ENCODE measurements around the gene INO80B. TPM values are rescaled to one million over a fixed set of nuclear protein-coding genes. Genes with fewer than 3 reads are reported as not detected.
A peak's percentile ranks its signal among the peaks of the same experiment; 100 is the strongest.

The INO80B gene
- total RNA-seq, 6 donors from 2014 or later, result 12.6 to 85.9 (median 32.5) TPM

GRCh38 chr2:74472086-74472944 is 17.4 kb downstream of the INO80B start, which contains the start of gene MRPL53:
MRPL53 (minus strand) TSS chr2:74472680; CDS start chr2:74472660, 20 bp downstream.
- Histone ChIP-seq H3K4me3 (peak within 1 kb of the TSS; percentile 62 to 80 (median 74)), H3K27ac (peak within 1 kb of the TSS; percentile 86 to 93 (median 90)), H3K4me1 (peaks cover 21 to 30% (median 27%) of the 10 kb centered on the region in 4 donors), H3K27me3 (no peaks in the 10 kb centered on the region), H3K36me3 (peaks cover 0 to 21% (median 12%) of the 10 kb centered on the region in 4 donors), H3K9me3 (no peaks in the 10 kb centered on the region)
- ATAC-seq (ENCODE audit: low FRiP score in 2 of 2) (peak; percentile 95 to 99), DNase-seq (peak; percentile 94 to 96)
- TF ChIP-seq POLR2A (IDR thresholded peaks at IDR 0.05) (peak in 3 of 4 donors; percentile 50 to 93 (median 68)), POLR2AphosphoS5 (IDR thresholded peaks at IDR 0.05) (peak; percentile 95 to 99), EP300 (IDR thresholded peaks at IDR 0.05) (peak in 1 of 4 donors; percentile 65), CTCF (IDR thresholded peaks at IDR 0.05) (peak in 1 of 6 experiments; percentile 7)
- 1% methylated on average over 56 to 58 of the region's 66 CpGs for WGBS, 2 donors

- peak overlapping the region; percentile 86 to 93 (median 90) for H3K27ac ChIP-seq
- TF ChIP-seq EP300 (IDR thresholded peaks at IDR 0.05), result no peak
- no peak for TF ChIP-seq POLR2A (IDR thresholded peaks at IDR 0.05)
- no peak for TF ChIP-seq CTCF (IDR thresholded peaks at IDR 0.05)
- no peak for TF ChIP-seq POLR2AphosphoS5 (IDR thresholded peaks at IDR 0.05)
- peak overlapping the region; percentile 62 to 80 (median 74) for H3K4me3 ChIP-seq
- ATAC-seq (ENCODE audit: low FRiP score in 2 of 2), result no peak
- H3K36me3 ChIP-seq, result peaks cover 0 to 25% (median 12%) of the 10 kb centered on the region in 4 donors
- DNase-seq, result no peak
- 10 to 17% methylated on average over 7 of the region's 7 CpGs for WGBS, 2 donors
- H3K4me1 ChIP-seq, result peaks cover 22 to 34% (median 29%) of the 10 kb centered on the region in 4 donors
- H3K9me3 ChIP-seq, result no peaks in the 10 kb centered on the region
- H3K27me3 ChIP-seq, result no peaks in the 10 kb centered on the region
These were observed 18.0 kb downstream of the INO80B start for GRCh38 chr2:74472945-74473258.

- TF ChIP-seq EP300 (IDR thresholded peaks at IDR 0.05), result no peak
- TF ChIP-seq POLR2A (IDR thresholded peaks at IDR 0.05), result no peak
- TF ChIP-seq POLR2AphosphoS5 (IDR thresholded peaks at IDR 0.05), result no peak
- no peaks in the 10 kb centered on the region for H3K9me3 ChIP-seq
- peaks cover 22 to 34% (median 29%) of the 10 kb centered on the region in 4 donors for H3K4me1 ChIP-seq
- H3K4me3 ChIP-seq, result no peak overlapping the region
- H3K36me3 ChIP-seq, result peaks cover 0 to 33% (median 16%) of the 10 kb centered on the region in 4 donors
- no peak for DNase-seq
- no peak overlapping the region for H3K27ac ChIP-seq
- 88 to 95% methylated on average over 5 to 6 of the region's 6 CpGs for WGBS, 2 donors
- ATAC-seq (ENCODE audit: low FRiP score in 2 of 2), result no peak
- H3K27me3 ChIP-seq, result no peaks in the 10 kb centered on the region
These were observed 19.6 kb downstream of the INO80B start for GRCh38 chr2:74474481-74474880.

DNA sequence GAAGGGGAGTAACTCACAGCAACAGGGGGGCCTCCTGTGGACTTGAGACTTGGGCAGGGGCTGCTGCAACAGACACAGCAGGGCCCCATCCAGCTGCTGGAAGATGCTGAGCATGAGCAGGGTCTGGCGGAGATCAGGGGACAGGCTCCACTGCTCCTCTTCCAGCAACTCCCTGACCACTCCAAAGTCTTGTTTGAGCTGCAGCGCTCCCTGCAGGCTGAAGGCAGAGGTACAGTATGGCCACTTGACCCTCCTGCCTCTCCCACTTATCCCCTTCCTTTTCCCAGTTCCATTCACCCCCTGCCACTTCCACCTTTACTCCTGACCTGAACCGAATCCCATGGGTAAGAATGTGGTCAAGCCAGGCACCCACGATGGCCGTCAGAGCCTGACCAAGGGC is 20.0 kb downstream of the INO80B start:
- ATAC-seq (ENCODE audit: low FRiP score in 2 of 2), result no peak
- no peaks in the 10 kb centered on the region for H3K27me3 ChIP-seq
- H3K4me1 ChIP-seq, result peaks cover 22 to 34% (median 29%) of the 10 kb centered on the region in 4 donors
- TF ChIP-seq CTCF (IDR thresholded peaks at IDR 0.05) (peak in 2 of 6 experiments; percentile 11 to 19), POLR2A (IDR thresholded peaks at IDR 0.05) (no peak), EP300 (IDR thresholded peaks at IDR 0.05) (no peak), POLR2AphosphoS5 (IDR thresholded peaks at IDR 0.05) (no peak)
- 96 to 97% methylated on average over 5 of the region's 5 CpGs for WGBS, 2 donors
- H3K36me3 ChIP-seq, result peaks cover 0 to 38% (median 18%) of the 10 kb centered on the region in 4 donors
- H3K9me3 ChIP-seq, result no peaks in the 10 kb centered on the region
- no peak for DNase-seq
- H3K4me3 ChIP-seq, result no peak overlapping the region
- H3K27ac ChIP-seq, result no peak overlapping the region

- H3K4me3 ChIP-seq, result peak overlapping the region; percentile 50 to 84 (median 72)
These were observed 26.5 kb downstream of the INO80B start for GRCh38 chr2:74481431-74481830.

More at GRCh38 chr2:74481431-74481830, 26.5 kb downstream of the INO80B start:
- no peak for DNase-seq
- Histone ChIP-seq H3K27ac (peak overlapping the region; percentile 82 to 93 (median 90)), H3K36me3 (peaks cover 0 to 43% (median 14%) of the 10 kb centered on the region in 4 donors), H3K9me3 (no peaks in the 10 kb centered on the region), H3K4me1 (peaks cover 32 to 48% (median 35%) of the 10 kb centered on the region in 4 donors), H3K27me3 (no peaks in the 10 kb centered on the region)
- ATAC-seq (ENCODE audit: low FRiP score in 2 of 2), result no peak
- TF ChIP-seq CTCF (IDR thresholded peaks at IDR 0.05) (no peak), POLR2A (IDR thresholded peaks at IDR 0.05) (no peak), POLR2AphosphoS5 (IDR thresholded peaks at IDR 0.05) (no peak)
- WGBS, 2 donors, result 51 to 60% methylated on average over 2 to 3 of the region's 3 CpGs
